ENCODE data around the gene SPATA13.
A peak's percentile ranks its signal among the peaks of the same experiment; 100 is the strongest.

Gene SPATA13

GRCh38 chr13:24267274-24267673, 106.8 kb downstream of the SPATA13 start:
- H3K4me3 ChIP-seq (replicated peaks; ENCODE audit: low read depth, low read length): no peak overlapping the region
- TF ChIP-seq, protein P1, sequence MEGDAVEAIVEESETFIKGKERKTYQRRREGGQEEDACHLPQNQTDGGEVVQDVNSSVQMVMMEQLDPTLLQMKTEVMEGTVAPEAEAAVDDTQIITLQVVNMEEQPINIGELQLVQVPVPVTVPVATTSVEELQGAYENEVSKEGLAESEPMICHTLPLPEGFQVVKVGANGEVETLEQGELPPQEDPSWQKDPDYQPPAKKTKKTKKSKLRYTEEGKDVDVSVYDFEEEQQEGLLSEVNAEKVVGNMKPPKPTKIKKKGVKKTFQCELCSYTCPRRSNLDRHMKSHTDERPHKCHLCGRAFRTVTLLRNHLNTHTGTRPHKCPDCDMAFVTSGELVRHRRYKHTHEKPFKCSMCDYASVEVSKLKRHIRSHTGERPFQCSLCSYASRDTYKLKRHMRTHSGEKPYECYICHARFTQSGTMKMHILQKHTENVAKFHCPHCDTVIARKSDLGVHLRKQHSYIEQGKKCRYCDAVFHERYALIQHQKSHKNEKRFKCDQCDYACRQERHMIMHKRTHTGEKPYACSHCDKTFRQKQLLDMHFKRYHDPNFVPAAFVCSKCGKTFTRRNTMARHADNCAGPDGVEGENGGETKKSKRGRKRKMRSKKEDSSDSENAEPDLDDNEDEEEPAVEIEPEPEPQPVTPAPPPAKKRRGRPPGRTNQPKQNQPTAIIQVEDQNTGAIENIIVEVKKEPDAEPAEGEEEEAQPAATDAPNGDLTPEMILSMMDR (IDR thresholded peaks at IDR 0.05; ENCODE audit: low read length, missing control alignments): no peak
- no peak for DNase-seq (ENCODE audit: low read depth)

DNA sequence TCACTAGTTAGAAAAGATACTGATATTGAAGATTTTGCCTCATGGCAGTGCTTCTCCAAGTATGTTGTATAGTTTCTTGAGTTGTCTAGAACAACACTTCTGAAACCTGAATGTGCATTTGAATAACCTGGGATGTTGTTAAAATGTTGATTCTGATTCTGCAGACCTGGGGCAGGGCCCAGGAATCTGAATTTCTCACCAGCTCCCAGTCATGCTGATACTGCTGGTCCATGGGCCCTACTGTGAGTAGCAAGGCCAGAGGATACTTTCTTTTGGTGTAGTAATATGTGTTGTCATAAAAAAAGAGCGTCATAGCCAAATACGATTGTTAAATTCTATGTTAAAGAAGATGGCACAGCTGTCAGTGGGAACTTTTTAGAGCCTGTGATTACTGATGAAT, 107.3 kb downstream of the SPATA13 start:
- H3K4me3 ChIP-seq (replicated peaks; ENCODE audit: low read depth, low read length): no peak overlapping the region
- TF ChIP-seq, protein P1 (IDR thresholded peaks at IDR 0.05; ENCODE audit: low read length, missing control alignments): no peak
- no peak for DNase-seq (ENCODE audit: low read depth)

GRCh38 chr13:24269821-24270220, 109.3 kb downstream of the SPATA13 start:
- H3K4me3 ChIP-seq (replicated peaks; ENCODE audit: low read depth, low read length): no peak overlapping the region
- DNase-seq (ENCODE audit: low read depth): no peak
- TF ChIP-seq, protein P1 (IDR thresholded peaks at IDR 0.05; ENCODE audit: low read length, missing control alignments): no peak

DNA sequence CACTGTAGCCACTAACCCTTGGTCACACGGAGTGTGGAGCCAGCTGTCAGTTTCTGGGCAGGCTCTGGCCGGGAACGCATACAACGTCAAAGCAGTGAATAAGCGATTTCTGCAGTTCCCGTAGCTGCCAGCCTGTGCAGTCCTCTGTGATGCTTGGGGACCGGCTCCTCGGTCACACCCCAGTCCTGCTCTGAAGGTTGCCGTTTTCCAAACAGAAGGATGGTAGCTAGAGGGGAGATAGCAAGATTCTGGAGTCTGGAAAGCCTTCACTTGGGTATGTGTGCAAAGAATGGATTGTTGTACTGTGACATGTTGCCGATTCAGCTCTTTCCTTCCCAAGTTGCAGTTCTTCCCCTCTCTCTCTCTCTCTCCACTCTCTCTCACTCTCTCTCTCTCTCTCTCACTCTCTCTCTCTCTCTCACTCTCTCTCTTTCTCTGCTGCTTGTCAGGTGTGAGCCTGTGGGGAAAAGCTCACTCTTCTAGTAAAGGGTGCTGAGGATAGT, 110.2 kb downstream of the SPATA13 start:
- peak; percentile 47 for DNase-seq (ENCODE audit: low read depth)
- peak overlapping the region; percentile 46 for H3K4me3 ChIP-seq (replicated peaks; ENCODE audit: low read depth, low read length)
- TF ChIP-seq, protein P1 (IDR thresholded peaks at IDR 0.05; ENCODE audit: low read length, missing control alignments): no peak

- TF ChIP-seq, protein P1 (IDR thresholded peaks at IDR 0.05; ENCODE audit: low read length, missing control alignments): no peak
- H3K4me3 ChIP-seq (replicated peaks; ENCODE audit: low read depth, low read length): peak overlapping the region; percentile 46
- no peak for DNase-seq (ENCODE audit: low read depth)
These were observed 110.7 kb downstream of the SPATA13 start for GRCh38 chr13:24271231-24271600.

DNA sequence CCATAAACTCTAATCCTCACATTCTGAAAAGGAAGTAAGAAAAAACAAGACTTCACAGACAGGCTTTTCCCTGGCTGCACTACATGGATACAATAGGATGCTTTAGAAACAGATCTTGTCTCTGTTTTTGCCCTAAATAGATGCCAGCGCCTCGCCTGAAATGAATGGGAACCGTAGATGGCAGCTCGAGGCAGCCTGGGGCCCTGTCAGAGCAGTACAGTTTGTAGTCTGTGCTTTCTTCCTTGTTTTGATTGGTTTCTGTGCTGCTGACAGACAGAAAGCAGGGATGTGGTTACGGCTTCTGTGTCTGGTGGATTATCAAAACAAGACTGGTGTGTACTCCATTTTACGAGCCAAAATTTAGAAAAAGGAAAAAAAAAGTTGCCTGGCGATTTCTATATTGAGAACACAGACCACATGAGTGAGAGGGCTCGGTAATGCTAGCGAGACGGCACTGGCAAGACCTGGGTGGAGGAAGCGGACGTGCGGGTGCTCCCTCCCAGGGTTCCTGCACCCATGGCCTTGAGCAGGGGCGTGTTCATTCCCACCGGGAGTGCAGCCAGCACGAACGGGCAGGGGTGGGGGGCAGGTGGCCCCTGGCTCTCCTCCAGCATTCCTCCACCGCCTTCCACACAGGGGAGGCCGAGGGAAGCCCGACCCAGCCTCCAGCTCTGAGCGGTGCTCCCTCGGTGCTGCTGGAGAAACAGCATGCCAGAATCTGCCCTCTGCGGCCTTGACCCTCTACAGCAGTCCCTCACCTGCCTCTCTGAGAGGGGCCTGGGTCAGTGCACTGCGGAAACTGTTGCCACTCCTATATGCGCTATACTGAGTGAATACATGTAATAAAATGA, 111.3 kb downstream of the SPATA13 start:
- peak; percentile 81 for DNase-seq (ENCODE audit: low read depth)
- TF ChIP-seq, protein P1 (IDR thresholded peaks at IDR 0.05; ENCODE audit: low read length, missing control alignments): no peak
- H3K4me3 ChIP-seq (replicated peaks; ENCODE audit: low read depth, low read length): peak overlapping the region; percentile 45

Data from fibroblast of pulmonary artery (primary cell).